DMS153 (cell line): ENCODE data around the gene KRT38.
"Not testable (repeated sequence)": the region's sequence is repeated elsewhere in the genome, so short reads cannot be mapped to it uniquely, and the experiment has no call there.

ENCODE experiments used
- DNase-seq: peaks from one replicate; lab custom pipeline; 2025; lab: John Stamatoyannopoulos, UW

Gene KRT38

GRCh38 chr17:41421116-41421515 is 19.7 kb downstream of the KRT38 start:
- DNase-seq = no peak

GRCh38 chr17:41420134-41420533 is 20.6 kb downstream of the KRT38 start:
- no peak for DNase-seq

DNA sequence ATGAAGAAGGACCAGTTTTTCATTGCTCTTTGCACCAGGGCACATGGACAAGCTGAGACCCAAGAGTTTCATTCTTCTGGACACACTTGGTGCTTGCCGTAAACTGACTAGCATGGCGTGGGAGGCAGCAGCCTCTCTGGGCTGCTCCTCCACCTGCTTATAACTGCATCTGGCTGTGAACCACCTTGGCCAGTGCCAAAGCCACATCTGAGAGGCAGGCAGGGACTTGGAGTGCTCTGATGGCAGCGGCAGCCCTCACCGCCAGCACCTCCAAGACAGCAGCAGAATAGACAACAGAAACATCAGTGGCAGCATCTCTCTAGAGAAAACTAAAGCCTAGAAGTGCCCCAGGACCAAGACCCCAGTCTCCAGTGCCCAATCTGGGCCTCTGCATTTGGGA is 21.1 kb downstream of the KRT38 start:
- no peak for DNase-seq

- DNase-seq = no peak
Observed at GRCh38 chr17:41418116-41418860, 22.5 kb downstream of the KRT38 start.

DNA sequence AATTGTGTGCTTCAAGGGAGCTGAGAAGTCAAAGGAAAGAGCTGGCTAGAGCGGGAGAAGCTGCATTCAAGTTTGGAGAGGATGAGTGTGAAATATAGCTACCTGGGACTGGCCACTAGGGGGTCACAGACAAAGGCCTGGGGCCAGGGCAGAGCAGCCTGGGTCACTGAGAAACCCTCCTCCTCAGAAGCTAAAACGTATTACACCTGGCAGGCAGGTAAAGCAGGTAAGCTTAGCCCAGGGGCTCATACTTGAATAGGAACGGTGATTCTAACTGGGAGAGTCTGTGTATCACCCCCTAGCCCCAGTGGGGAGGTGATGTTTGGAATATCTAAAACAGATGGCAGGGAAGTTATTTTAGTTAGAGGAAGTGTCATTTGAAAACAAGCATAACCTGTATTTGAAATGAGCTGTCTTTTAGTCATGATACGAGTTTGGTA is 23.2 kb downstream of the KRT38 start:
- DNase-seq = no peak

GRCh38 chr17:41417127-41417526 is 23.7 kb downstream of the KRT38 start:
- peak; percentile 61 for DNase-seq

GRCh38 chr17:41416479-41416878 is 24.3 kb downstream of the KRT38 start:
- DNase-seq = peak; percentile 80

DNA sequence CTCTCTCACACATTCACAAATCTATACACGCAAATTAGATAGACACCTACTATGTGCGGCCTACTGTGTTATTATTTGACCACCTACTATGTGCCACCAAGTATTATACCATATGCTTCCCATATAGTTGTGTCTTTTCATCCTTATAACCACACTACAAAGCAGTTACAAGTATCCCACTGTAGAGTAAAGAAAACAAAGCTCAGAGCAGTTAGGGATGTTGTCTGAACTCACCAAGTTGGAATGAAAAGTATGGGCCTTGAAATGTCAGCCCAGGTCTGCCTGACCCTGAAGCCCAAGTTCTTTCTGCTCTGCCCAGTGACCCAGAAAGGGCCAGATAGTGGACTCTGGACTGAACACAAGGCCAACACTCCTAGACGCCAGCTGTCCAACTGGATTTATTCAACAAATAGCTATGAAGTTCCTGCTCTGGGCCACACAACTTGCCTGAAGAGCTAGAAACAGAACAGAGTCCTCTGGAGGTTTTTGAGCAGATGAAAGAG is 24.9 kb downstream of the KRT38 start:
- no peak for DNase-seq

GRCh38 chr17:41415411-41415810 is 25.4 kb downstream of the KRT38 start:
- DNase-seq = no peak

GRCh38 chr17:41413982-41414381 is 26.8 kb downstream of the KRT38 start:
- DNase-seq = no peak

DNA sequence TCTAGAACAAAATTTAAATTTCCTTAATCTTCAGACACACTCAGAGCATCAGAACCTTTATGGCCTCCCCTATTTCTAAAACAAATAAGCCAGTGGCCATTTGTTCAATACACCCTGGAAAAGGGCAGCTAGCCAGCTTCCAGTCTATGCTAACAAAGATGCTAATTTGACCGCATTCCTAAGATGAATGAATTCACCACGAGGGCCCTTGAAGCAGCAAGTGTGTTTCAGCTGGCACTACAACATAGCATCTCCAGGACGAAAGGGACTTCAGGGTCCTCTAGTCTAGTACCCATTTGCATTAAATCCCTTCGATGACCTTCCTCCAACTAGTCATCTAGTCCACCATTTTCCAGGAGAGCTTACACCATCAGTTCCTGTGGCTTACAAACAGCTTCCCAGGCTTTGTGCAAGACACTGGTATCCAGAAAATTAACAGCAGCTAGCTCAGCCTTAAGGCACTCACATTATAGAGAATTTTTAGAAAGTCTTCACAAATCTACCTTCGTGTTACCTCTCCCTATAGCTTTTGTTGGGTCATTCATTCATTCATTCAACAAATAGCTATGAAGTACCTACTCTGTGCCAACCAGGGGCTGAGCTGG is 27.3 kb downstream of the KRT38 start:
- DNase-seq = no peak

DNA sequence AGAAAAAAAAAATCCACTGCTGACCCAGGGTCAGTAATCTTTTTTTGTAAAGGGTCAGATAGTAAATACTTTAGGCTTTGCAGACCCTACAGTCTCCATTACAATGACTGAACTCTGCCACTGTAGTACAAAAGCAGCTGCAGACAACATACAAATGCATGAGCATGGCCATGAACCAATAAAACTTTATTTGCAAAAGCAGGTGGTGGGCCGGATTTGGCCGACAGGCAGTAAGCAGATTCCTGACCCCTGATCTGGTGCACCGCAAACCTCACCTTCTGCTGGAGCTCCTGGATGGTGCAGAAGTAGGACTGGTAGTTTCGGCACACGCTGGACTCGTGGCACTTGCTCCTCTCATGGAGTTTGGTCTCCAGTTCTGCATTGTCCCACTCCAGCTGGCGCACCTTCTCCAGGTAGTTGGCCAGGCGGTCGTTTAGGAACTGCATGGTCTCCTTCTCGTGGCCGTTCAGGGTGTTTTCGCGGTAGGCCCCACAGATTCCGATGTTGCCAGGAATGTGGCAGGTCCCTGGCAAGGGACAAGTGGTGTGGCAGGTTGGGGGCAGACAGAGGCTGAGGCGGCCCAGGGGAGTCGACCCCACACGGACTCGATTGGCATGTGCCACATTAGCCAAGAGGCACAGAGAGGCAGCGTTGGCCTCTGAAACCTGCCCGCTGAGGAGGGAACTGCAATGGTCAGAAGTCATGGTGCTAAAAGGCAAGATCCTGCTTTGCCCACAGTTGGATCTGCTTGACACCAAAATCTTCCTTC is 29.5 kb downstream of the KRT38 start:
- DNase-seq = no peak

DNA sequence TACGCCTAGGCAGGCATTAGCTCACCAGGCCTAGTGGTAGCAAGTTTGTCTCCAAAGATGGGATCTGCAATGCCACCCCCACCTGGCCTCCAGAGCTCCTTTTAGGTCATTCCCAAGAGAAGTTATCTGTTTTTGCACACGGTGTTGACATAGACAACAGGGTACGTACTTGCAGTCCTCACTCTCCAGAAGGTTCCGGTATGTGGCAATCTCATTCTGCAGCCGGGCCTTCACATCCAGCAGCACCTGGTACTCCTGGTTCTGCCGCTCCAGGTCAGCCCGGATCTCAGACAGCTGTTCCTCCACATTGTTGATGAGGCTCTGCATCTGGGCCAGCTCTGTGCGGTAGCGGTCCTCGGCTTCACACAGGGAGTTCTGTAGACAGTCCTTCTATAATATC is 33.6 kb downstream of the KRT38 start:
- no peak for DNase-seq

DNA sequence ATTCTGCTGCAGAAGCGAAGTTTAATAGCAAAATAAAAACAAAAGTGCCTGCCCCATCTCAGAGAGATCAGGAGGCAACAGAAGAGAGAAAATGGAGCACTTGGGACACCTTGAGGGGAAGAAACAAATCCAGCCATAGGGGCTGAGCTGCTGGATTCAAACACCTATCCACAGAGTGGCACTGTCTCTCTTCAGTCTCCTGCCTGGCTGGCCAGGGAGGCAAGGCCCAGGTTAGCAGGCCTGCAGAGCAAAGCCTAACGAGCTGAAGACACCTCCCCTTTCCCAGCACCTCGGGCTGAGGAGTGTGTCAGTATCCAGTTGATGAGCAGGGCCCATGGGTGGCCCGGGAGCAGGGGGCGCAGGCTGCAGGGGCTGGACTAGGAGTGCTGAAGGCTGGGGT is 34.6 kb downstream of the KRT38 start:
- DNase-seq = no peak

GRCh38 chr17:41404024-41404671 is 36.6 kb downstream of the KRT38 start:
- peak; percentile 60 for DNase-seq

GRCh38 chr17:41403404-41404023 is 37.3 kb downstream of the KRT38 start:
- DNase-seq = no peak

- DNase-seq = no peak
Observed at GRCh38 chr17:41402161-41402560, 38.6 kb downstream of the KRT38 start.

DNA sequence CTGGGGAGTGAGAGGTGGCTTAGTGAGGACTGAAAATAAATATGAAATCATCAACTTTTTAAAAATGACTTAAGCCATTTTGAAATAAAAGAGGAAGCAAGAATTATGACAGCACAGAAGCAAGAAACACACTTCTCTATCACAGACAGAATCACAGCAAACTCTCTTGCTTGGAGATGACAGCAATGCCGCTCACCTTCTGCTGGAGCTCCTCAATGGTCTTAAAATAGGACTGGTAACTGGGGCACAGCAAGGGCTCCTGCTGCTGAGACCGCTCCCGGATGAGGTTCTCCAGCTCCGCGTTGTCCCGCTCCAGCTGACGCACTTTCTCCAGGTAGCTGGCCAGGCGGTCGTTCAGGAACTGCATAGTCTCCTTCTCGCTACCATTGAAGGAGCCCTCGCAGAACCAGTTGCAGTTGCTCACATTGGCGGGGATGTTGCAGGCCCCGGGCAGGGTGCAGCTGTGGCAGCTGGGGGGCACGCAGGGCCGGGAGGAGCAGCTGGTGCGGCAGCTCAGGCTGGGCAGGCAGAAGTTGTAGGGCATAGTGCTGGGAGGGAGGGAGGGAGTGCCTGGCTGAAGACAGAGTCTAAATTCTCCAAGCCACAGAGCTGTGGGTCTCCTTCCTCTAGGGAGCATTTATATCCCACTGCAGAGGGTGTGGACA is 43.7 kb downstream of the KRT38 start, which contains the start of gene KRT31:
Gene KRT31 (minus strand): TSS at position 613 of the 665 bp plus-strand sequence. CDS start 69 bp downstream, at position 544.
- no peak for DNase-seq

- DNase-seq = no peak
Observed at GRCh38 chr17:41396340-41396739, 44.4 kb downstream of the KRT38 start.

DNA sequence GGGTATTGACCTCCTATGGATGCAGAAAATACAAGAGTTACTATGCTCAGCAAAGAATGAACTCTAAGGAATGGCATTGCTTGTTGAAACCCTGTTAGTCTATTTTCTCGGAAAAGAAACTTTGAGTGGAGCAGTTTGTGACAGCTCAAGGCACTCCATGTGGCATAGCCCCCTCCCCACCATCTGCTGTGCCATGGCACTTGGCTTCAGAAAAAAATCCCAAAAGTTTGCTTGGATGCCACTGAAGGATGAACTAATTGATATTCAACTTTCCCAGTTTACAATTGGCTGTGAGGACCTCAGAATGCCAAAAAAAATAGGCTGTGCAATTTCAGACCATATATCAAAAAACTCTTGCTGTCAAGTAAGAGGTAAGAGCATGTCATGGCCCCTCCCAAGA is 45.2 kb downstream of the KRT38 start:
- no peak for DNase-seq

- not testable (repeated sequence) for DNase-seq
Observed at GRCh38 chr17:41395044-41395443, 45.7 kb downstream of the KRT38 start.
